ENCODE measurements around the gene ARF1.

The ARF1 gene

GRCh38 chr1:228147768-228148167 is 65.3 kb downstream of the ARF1 start:
- DNase-seq (ENCODE audit: low read depth, low spot score) = no peak

- no peak for DNase-seq (ENCODE audit: low read depth, low spot score)
These were observed 65.8 kb downstream of the ARF1 start for GRCh38 chr1:228148196-228148861.
